NCI-H2227 (cell line): ENCODE data around the gene AREG.
"Not testable (repeated sequence)": the region's sequence is repeated elsewhere in the genome, so short reads cannot be mapped to it uniquely, and the experiment has no call there.

Experiments
- DNase-seq: peaks from one replicate; lab custom pipeline; 2025; ENCODE audit not compliant: unreplicated experiment; lab: John Stamatoyannopoulos, UW

The AREG gene

GRCh38 chr4:74444891-74445642, at the start of gene AREG:
Gene AREG, plus strand, starts transcription at chr4:74445136. Its CDS starts 210 bp downstream, at chr4:74445346.
- DNase-seq, result no peak

DNA sequence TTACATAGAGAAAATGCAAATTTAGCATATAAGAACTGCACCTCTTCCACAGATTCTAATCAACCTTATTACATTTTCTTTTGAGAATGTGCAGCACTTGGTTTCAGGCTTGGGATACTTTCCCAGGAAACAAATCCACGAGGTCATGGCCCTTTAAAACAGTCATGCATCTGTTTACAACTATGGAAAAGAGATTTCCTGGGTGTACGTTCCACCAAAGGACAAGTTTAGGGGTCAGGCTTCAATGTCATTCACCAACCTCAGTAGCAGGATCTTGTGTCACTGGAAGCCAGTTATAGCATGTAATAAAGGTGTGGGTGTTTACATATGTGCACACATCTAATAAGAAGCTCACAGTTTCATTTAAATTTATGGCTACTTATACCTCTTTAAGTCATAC, 49.3 kb upstream of the AREG start:
- no peak for DNase-seq

GRCh38 chr4:74397748-74398426, 47.0 kb upstream of the AREG start:
- no peak for DNase-seq

DNA sequence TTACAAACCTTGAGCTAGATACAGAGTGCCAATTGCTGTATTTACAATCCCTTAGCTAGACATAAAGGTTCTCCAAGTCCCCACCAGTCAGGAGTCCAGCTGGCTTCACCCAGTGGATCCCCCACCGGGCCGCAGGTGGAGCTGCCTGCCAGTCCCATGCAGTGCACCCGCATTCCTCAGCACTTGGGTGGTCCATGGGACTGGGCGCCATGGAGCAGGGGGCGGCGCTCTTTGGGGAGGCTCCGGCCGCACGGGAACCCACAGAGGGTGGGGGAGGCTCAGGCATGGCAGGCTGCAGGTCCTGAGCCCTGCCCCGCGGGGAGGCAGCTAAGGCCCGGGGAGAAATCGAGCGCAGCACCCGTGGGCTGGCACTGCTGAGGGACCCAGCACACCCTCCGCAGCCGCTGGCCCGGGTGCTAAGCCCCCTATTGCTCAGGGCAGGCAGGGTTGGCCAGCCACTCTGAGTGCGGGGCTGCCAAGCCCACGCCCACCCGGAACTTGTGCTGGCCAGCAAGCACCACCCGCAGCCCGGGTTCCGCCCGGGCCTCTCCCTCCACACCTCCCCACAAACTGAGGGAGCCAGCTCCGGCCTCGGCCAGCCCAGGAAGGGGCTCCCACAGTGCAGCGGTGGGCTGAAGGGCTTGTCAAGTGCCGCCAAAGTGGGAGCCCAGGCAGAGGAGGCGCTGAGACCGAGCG, 45.9 kb upstream of the AREG start:
- not testable (repeated sequence) for DNase-seq

- DNase-seq, result no peak
Observed at GRCh38 chr4:74400395-74400794, 44.5 kb upstream of the AREG start.

DNA sequence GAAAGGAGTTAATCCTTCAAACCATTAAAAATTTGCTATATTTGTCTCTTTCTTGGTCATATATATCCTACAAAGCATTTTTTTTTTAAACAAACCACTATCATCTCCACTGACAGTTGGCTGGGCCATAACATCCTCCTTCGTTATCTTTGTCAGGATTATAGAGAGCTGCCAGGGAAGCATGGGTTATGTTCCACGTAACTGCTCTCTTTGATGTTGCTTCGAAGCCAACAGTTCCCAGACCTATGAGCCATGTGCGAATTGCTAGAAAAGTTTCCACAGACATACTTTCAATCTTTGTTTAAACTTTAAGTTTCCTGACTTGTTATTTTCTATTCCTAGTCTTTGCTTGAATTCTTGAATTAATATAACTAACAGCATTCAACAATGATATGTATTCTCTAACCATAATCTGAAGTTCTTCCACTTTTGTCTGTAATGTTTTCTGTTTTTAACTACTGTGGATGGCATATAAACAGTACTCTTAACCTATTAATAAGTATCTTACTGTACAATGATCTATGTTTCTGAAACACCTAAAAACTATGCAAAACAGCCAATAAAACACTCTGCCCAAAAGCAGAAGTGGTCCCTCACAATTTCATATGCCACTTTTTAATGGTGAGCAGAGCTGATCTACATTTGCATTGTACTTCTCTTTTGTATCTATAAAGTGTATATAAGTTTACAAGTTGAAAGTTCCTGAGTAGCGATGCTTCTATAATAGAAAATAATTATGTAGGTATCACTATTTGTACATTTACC, 42.1 kb upstream of the AREG start:
- DNase-seq, result no peak

DNA sequence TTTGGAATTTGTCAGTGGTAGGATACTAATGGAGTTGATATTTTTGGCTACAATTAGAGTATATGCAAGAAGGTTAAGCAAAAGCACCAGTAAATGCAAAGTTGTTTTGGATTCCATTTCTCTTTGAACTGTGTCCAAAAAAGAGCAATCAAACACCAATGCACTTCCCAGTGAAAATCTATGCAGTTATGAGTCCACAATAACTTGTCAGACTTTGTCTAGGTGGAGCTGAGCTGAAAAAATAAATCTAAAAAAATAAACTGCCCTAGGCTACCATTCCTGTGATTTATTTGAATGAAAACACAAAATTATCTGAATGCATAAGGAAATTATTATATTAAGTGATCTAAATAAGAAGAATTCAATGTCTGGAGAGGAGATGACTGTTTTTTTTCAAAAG, 37.0 kb upstream of the AREG start:
- DNase-seq, result no peak

GRCh38 chr4:74408639-74409038, 36.3 kb upstream of the AREG start:
- no peak for DNase-seq

DNA sequence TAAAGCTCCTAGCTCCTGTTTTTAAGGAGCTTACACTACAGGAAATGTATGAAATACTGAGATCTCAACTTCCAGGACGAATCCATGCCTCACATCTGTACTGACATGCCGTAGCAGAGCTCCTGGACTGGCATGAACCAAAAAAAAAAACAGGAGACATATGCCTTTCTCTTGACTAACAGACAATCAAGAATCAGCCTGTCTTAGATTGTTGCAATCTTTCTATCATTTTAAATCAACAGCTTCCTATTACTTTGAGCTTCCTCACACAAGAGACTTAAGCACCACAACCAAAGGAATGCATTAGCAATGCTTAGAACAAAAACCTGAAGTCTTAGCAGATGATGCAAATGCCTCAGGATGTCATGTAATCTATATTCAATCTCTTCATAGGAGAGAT, 34.7 kb upstream of the AREG start:
- DNase-seq, result no peak

DNA sequence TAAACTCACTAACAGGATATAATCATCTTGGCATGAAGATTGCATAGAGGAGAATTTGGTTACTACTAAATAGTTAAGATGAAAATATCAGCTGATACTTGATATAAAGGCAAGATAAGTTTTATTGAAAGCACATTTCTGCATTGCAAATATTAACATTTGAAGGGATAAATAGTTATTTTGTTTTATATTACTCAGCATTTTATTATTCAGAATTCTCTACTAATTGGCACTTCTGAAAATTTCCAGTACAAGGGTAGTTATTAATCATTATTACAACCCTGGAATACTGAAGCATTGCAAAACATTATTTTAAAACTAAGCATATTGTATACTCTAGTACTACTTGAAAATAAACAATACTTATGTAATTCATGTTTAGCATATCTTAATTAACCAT, 32.7 kb upstream of the AREG start:
- DNase-seq, result no peak

- DNase-seq, result no peak
Observed at GRCh38 chr4:74413265-74413664, 31.7 kb upstream of the AREG start.

DNA sequence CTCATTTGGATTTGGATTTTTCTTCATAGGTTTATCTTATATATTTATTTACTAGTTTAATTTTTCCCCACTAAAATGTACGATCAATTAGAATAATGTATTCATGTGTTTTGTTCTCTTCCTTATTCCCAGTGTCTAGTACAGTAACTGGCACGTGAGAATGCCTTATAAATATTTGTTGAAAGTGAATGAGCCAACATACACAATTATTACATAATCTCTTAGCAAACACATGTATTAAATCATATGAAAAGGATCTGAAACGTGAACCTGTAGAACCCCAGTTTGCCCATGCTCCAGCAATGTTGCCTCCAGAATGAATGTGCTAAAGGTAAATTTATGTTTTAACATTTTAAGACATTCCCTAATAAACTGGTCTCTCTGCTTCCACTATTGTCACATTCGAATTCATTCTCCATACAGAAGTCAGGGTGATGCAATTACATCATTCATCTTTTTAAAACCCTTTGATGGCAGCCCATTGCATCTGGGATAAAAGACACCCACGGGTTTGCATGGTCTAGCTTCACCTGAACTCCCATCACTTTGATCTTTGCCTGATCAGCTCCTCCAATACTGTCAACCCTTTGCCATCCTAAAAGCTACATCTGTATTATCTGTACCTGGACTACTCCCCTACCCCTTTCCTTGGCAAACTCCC, 30.7 kb upstream of the AREG start:
- no peak for DNase-seq

DNA sequence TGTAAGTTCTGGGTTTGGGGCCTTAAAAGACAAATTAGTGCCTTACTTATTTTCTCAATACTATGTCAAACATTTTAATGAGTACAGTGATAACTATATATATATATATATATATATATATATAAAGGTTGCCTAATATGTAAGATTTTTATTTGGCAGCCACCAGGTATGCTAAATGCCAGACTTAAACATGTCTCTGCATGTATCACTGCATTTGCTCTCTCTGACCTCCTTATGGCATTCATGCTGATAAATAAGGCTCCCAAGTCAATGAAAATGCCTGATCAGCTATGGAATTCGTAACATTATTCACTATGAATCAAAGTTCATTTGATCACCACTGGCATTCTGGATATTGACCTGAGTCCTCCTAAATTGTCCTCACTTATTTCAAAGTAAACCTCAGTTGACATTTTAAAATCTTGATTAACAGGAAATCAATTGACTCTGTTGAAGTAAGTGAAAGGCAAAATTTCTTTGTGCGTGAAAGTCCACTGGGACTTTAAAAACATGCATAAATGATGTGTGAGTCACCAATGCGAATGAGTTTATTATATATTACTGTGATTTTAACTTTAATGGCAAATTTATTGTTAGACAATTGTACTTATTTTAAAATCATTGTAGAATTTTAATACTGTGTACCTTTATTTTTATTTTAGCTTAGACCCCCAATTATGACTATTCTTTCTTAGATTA, 29.2 kb upstream of the AREG start:
- DNase-seq, result no peak

DNA sequence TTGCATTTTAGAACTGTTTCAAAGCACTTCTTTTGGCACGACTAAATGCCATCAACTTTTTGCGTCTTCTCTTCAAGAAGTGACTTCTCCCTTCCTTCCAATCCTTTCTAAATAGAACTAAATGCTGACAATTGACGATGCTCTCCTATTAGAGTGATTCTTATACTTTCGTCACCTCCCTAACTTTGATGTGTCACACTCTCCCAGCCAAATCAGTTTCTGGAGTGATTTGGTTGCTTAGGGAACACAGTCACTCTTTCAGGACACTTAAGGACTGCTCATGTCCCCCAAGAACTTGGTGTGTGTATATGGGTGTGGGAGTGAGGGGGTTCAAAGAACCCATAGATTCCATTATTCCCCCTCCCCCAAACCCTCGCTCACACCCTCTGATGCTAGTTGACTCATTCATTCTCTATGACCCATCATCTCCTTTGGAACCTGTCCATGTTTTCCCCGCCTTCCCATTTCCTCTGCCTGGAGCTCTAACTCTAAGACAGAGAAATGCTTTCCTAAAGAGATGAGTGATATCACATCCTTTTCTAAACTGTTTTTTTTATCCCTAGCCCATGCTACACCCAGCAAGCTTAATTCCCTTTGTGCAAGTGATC, 26.8 kb upstream of the AREG start:
- DNase-seq, result no peak

DNA sequence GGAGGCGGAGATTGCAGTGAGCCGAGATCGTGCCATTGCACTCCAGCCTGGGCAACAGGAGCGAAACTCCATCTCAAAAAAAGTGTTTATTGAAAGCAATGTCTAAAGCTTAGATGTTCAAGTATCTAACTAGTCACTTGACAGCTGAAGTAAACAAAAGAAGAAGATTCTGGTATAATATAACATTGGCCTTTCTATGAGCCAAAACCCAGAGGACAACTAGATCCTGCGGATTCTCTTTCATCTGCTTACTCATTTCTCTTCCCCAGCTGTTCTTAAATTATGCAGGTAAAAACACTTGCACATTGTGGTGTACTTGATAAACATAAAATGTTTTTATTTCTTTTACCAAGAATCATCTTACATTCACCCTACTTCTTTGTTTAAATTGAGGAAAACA, 24.1 kb upstream of the AREG start:
- DNase-seq, result no peak

DNA sequence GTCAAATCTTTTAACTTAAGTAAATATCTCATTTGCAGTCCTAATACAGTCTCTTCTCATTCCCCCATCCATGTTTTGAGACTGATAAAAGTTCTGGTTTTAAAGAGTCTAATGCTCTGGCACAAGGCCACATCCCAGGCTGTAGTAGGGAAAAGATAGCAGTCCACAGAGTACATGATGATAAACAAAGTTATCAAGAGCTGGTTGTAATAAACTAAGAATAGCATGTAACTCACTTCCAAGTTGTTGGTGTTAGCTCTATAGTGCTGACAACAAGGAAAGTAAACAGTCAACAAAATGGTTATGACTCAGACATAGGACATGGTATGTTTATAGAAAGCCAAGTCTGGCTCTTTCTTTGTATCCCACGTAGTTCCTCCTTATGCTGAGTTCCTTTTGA, 21.8 kb upstream of the AREG start:
- DNase-seq, result no peak

DNA sequence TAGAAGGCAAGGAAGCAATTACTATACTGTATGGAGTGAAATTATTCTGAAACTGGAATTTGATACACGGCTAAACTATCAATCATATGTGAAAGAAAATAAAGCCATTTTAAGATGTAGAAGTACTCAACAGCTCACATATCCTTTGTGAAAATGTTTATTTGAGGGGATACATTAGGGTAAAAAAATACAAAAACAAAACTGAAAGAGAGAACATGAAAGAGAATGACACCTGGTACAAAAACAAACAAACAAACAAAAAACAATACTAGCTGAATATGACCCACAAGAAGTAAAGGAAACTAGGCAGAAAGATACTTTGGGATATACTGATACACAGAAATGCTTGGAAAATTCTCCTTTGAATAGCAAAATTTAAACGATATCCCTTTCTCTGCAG, 20.8 kb upstream of the AREG start:
- DNase-seq, result no peak

GRCh38 chr4:74426101-74426500, 18.8 kb upstream of the AREG start:
- no peak for DNase-seq

DNA sequence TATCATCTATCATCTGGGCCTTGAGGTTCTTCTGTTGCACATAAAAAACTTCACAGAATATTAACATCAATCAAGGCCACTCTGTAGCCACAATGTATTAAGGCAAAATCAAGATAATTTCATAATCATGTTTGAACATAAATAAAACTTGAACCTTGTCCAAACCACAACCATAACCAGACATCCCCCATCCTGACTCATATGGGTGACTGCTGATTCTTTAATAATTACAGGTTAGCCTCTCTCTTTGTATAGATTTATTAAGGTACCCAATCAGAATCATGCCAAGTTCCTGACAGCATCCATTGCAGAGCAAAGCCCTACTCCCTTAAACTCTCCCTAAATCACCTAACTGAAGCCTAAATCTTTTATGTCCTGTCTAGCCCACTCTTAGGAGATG, 16.7 kb upstream of the AREG start:
- no peak for DNase-seq
